Testis (tissue), 2 donors: ENCODE data around the gene SGF29.

Experiments used
- CTCF ChIP-seq, 3 experiments: fragments of 450-650 bp in 2 of 3; fragments of 200-600 bp in 1 of 3; sonication (generic) in 1 of 3; IDR thresholded peaks; one replicate each; pipeline ENCODE4 v1.5.1; 2016 to 2019; ENCODE audit warnings: antibody characterized with exemption in 3 of 3, mild to moderate bottlenecking in 2 of 3, moderate library complexity in 1 of 3
- POLR2A ChIP-seq: fragments of 450-650 bp; IDR thresholded peaks from one replicate; pipeline ENCODE4 v1.6.1; 2017; ENCODE audit warnings: antibody characterized with exemption, mild to moderate bottlenecking, moderate library complexity

- TF ChIP-seq POLR2A (no peak), CTCF (IDR thresholded peaks at IDR 0.05) (no peak)
Observed at GRCh38 chr16:28572696-28573510, 19.2 kb downstream of the SGF29 start.
